ENCODE results near the gene NUBPL.
"Not testable (repeated sequence)": the region's sequence is repeated elsewhere in the genome, so short reads cannot be mapped to it uniquely, and the experiment has no call there.

The NUBPL gene

GRCh38 chr14:31578792-31579501 is 17.7 kb downstream of the NUBPL start:
- DNase-seq = no peak

- no peak for DNase-seq
Observed at GRCh38 chr14:31580234-31580633, 19.0 kb downstream of the NUBPL start.

- no peak for DNase-seq
Observed at GRCh38 chr14:31582286-31582691, 21.1 kb downstream of the NUBPL start.

DNA sequence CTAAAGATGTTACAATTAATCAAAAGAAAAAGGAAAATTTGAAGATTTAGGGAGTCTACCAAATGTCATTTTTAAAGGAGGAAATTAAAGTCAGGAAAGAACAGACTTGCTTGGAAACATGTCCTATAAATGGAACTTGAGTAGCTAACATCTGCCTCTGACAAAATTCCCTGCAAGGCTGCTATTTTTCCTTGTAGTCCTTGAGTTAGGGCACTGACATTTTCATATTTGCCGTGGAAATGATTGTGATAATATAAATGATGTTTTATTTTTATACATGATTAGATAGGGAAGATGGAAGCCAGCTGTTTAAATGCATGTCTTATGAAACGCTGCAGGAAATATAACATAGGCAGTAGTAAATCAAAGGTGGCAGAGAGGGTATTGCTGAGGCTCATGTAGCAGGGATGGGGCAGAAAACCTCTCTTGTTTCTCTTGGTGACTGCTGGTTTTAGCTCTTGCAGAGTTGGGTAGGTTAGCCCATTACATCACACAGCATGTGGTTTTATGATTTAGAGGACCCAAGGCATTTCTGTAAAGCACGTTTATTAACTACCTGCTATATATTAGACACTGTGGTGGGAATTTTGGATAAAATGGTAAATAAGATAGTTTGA is 21.7 kb downstream of the NUBPL start:
- DNase-seq = no peak

GRCh38 chr14:31590206-31590605 is 29.0 kb downstream of the NUBPL start:
- DNase-seq = no peak

- no peak for DNase-seq
Observed at GRCh38 chr14:31592122-31592521, 30.9 kb downstream of the NUBPL start.

- no peak for DNase-seq
Observed at GRCh38 chr14:31592631-31593030, 31.4 kb downstream of the NUBPL start.

GRCh38 chr14:31596342-31597095 is 35.3 kb downstream of the NUBPL start:
- DNase-seq = no peak

DNA sequence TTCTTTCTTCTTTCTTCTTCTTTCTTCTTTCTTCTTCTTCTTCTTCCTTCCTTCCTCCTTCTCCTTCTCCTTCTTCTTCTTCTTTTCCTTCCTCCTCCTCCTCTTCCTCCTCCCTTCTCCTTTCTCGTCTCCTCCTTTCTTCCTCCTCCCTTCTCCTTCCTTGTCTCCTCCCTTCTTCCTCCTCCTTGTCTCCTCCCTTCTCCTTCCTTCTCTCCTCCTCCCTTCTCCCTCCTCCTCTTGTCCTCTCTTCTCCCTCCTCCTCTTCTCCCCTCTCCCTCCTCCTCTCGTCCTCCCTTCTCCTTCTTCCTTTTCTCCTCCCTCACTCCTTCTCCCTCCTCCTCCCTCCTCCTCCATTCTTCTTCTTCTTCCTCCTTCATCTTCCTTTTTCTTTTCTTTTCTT is 44.5 kb downstream of the NUBPL start:
- DNase-seq = no peak

- no peak for DNase-seq
Observed at GRCh38 chr14:31611778-31612433, 50.7 kb downstream of the NUBPL start.

DNA sequence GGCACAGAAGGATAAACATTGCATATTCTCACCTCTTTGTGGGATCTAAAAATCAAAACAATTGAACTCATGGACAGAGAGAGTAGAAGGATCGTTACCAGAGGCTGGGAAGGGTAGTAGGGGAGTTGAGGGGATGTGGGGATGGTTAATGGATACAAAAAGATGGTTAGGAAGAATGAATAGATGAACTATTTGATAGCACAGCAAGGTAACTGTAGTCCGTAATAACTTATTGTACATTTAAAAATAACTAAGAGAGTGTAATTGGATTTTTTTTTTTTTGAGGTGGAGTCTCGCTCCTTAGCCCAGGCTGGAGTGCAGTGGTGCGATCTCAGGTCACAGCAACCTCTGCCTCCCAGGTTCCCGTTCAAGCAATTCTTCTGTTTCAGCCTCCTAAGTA is 52.0 kb downstream of the NUBPL start:
- no peak for DNase-seq

- DNase-seq = not testable (repeated sequence)
Observed at GRCh38 chr14:31618884-31619283, 57.7 kb downstream of the NUBPL start.

GRCh38 chr14:31619440-31619839 is 58.2 kb downstream of the NUBPL start:
- no peak for DNase-seq

DNA sequence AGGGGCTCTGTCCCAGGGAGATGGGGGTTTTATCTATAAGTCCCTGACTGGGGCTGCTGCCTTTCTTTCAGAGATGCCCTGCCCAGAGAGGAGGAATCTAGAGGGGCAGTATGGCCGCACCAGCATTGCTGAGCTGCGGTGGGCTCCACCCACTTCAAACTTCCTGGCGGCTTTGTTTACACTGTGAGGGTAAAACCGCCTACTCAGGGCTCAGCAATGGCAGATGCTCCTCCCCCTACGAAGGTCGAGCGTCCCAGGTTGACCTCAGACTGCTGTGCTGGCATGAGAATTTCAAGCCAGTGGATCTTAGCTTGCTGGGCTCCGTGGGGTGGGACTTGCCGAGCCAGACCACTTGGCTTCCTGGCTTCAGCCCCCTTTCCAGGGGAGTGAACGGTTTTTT is 59.7 kb downstream of the NUBPL start:
- DNase-seq = not testable (repeated sequence)

DNA sequence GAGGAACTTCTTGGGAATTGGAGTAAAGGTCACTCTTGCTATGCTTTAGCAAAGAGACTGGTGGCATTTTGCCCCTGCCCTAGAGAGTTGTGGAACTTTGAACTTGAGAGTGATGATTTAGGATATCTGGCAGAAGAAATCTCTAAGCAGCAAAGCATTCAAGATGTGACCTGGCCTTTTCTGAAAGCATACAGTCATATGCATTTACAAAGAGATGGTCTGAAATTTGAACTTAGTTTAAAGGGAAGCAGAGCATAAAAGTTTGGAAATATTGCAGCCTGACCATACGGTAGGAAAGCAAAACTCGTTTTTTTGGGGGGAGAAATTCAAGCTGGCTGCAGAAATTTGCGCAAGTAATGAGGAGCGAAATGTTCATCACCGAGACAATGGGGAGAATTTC is 60.9 kb downstream of the NUBPL start:
- DNase-seq = no peak

GRCh38 chr14:31652900-31653299 is 91.7 kb downstream of the NUBPL start:
- DNase-seq = not testable (repeated sequence)

GRCh38 chr14:31657917-31658316 is 96.7 kb downstream of the NUBPL start:
- DNase-seq = no peak

DNA sequence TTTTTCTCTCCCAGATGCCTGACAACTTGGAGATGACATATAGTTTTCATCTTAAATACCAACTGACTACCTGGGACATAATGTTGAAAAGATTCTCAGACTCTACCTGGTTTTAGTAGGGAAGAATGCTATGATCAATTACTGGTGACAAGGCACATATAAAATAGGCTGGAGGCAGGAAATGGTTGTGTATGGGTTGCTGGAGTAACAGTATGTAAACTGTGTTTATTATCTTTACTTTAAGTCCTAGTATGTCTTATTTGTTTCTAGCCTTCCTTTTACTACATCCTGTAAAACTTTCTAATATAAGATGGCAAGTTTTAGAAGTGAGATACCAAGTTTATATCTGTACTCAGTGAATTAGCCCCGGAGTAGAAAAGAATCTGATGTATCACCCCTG is 98.1 kb downstream of the NUBPL start:
- DNase-seq = no peak

GRCh38 chr14:31660191-31660590 is 99.0 kb downstream of the NUBPL start:
- DNase-seq = no peak

- no peak for DNase-seq
Observed at GRCh38 chr14:31660728-31661127, 99.5 kb downstream of the NUBPL start.

GRCh38 chr14:31668348-31668747 is 107.1 kb downstream of the NUBPL start:
- DNase-seq = no peak

DNA sequence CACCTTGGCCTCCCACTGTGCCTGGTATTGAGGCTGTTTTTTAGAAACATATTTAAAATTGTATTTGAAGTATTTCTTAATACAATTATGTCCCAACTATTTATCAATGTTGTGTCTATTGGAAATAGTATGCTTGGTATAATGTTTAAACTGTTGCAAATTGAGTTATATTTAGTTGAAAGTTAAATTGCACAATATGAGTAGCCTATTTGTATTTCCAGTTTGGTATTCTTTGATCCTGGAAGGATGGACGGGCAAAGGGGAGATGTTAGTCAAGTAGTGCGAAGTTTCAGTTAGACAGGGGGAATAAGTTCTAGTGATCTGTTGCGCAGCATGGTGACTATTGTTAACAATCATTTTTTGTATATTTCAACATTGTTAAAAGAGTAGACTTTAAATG is 111.5 kb downstream of the NUBPL start:
- no peak for DNase-seq

DNA sequence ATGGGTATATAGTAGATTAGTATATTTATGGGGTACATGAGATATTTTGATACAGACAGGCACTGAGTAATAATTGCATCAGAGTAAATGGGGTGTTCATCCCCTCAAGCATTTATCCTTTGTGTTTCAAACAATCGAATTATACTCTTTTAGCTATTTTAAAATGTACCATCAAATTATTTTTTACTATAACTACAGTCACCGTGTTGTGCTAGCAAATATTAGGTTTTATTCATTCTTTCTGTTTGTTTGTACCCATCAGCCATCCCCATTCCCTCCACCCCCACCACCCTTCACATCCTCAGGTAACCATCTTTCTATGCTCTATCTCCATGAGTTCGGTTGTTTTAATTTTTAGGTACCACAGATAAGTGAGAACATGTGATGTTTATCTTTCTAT is 115.8 kb downstream of the NUBPL start:
- no peak for DNase-seq

- no peak for DNase-seq
Observed at GRCh38 chr14:31677630-31678029, 116.4 kb downstream of the NUBPL start.
